Activated naive CD4-positive, alpha-beta T cell treated with anti-CD3 and anti-CD28 coated beads, Interleukin-2, amount 10 ng/mL, durations not matched to agents 7 days and 5 days (primary cell): ENCODE data around the gene SEMA4D.

Source experiments
- CTCF ChIA-PET: fragments of 350-600 bp; sonication (Branson Sonifier 250); formaldehyde crosslinking; loops from one replicate; lab custom pipeline; 2021; ENCODE audit warnings: antibody characterized with exemption; lab: Charles Lee
- DNase-seq: peaks from one replicate; pipeline ENCODE4 v3.0.0-alpha.2; 2020
- H3K27ac Mint-ChIP-seq: one replicate; pipeline ENCODE4 v1.8.0; 2021; ENCODE audit warnings: mild to moderate bottlenecking, moderate library complexity, mixed read lengths
- H3K27me3 Mint-ChIP-seq: one replicate; pipeline ENCODE4 v1.8.0; 2021; ENCODE audit warnings: mild to moderate bottlenecking, mixed read lengths
- H3K36me3 Mint-ChIP-seq: one replicate; pipeline ENCODE4 v1.8.0; 2021; ENCODE audit warnings: mixed read lengths
- H3K4me1 Mint-ChIP-seq: one replicate; pipeline ENCODE4 v1.8.0; 2021; ENCODE audit warnings: mixed read lengths
- H3K4me3 Mint-ChIP-seq: one replicate; pipeline ENCODE4 v1.8.0; 2021; ENCODE audit warnings: mild to moderate bottlenecking, moderate library complexity, mixed read lengths
- H3K9me3 Mint-ChIP-seq: one replicate; pipeline ENCODE4 v1.8.0; 2021; ENCODE audit warnings: mixed read lengths

The SEMA4D gene

GRCh38 chr9:89400403-89401116 lies 97.4 kb downstream of the SEMA4D start:
- H3K36me3 Mint-ChIP-seq, result peaks cover 75% of the 10 kb centered on the region
- H3K4me1 Mint-ChIP-seq, result peaks cover 9% of the 10 kb centered on the region
- H3K27me3 Mint-ChIP-seq, result no peaks in the 10 kb centered on the region
- CTCF ChIA-PET, result no interaction called here
- no peak for DNase-seq
- no peaks in the 10 kb centered on the region for H3K9me3 Mint-ChIP-seq
- peak overlapping the region; percentile 81 for H3K27ac Mint-ChIP-seq
- no peak overlapping the region for H3K4me3 Mint-ChIP-seq

- no peak for DNase-seq
- H3K4me1 Mint-ChIP-seq, result peaks cover 3% of the 10 kb centered on the region
- no peaks in the 10 kb centered on the region for H3K9me3 Mint-ChIP-seq
- H3K4me3 Mint-ChIP-seq, result no peak overlapping the region
- peaks cover 81% of the 10 kb centered on the region for H3K36me3 Mint-ChIP-seq
- CTCF ChIA-PET, result interaction anchor here (1.1 to 2.1 kb wide), 2 partner anchors 12 to 150 kb away, joined by 3 to 5 read pairs; no protein-coding TSS in a partner anchor
- no peak overlapping the region for H3K27ac Mint-ChIP-seq
- no peaks in the 10 kb centered on the region for H3K27me3 Mint-ChIP-seq
Measured at GRCh38 chr9:89398621-89399020, 99.3 kb downstream of the SEMA4D start.

GRCh38 chr9:89397471-89397870 lies 100.4 kb downstream of the SEMA4D start:
- H3K36me3 Mint-ChIP-seq, result peaks cover 85% of the 10 kb centered on the region

GRCh38 chr9:89395931-89396710 lies 101.8 kb downstream of the SEMA4D start:
- H3K27ac Mint-ChIP-seq, result peak overlapping the region; percentile 54

More at GRCh38 chr9:89397471-89397870, 100.4 kb downstream of the SEMA4D start:
- H3K9me3 Mint-ChIP-seq, result no peaks in the 10 kb centered on the region
- H3K27me3 Mint-ChIP-seq, result no peaks in the 10 kb centered on the region
- H3K27ac Mint-ChIP-seq, result peak overlapping the region; percentile 62
- H3K4me3 Mint-ChIP-seq, result no peak overlapping the region
- DNase-seq, result no peak
- CTCF ChIA-PET, result interaction anchor here (2.1 kb wide), 1 partner anchor 151 kb away, joined by 5 read pairs; no protein-coding TSS in a partner anchor
- peaks cover 3% of the 10 kb centered on the region for H3K4me1 Mint-ChIP-seq

GRCh38 chr9:89394412-89394811 lies 103.5 kb downstream of the SEMA4D start:
- H3K9me3 Mint-ChIP-seq, result no peaks in the 10 kb centered on the region
- CTCF ChIA-PET, result no interaction called here
- H3K27ac Mint-ChIP-seq, result peak overlapping the region; percentile 22
- DNase-seq, result no peak
- no peak overlapping the region for H3K4me3 Mint-ChIP-seq
- H3K4me1 Mint-ChIP-seq, result no peaks in the 10 kb centered on the region
- no peaks in the 10 kb centered on the region for H3K27me3 Mint-ChIP-seq
- H3K36me3 Mint-ChIP-seq, result peaks cover 85% of the 10 kb centered on the region

More at GRCh38 chr9:89395931-89396710, 101.8 kb downstream of the SEMA4D start:
- Mint-ChIP-seq H3K36me3 (peaks cover 83% of the 10 kb centered on the region), H3K4me3 (no peak overlapping the region), H3K27me3 (no peaks in the 10 kb centered on the region), H3K4me1 (peaks cover under 1% of the 10 kb centered on the region), H3K9me3 (no peaks in the 10 kb centered on the region)
- DNase-seq, result no peak
- CTCF ChIA-PET, result interaction anchor here (0.6 kb wide), 1 partner anchor 10 kb away, joined by 3 read pairs; no protein-coding TSS in a partner anchor

GRCh38 chr9:89391585-89391984 lies 106.3 kb downstream of the SEMA4D start:
- Mint-ChIP-seq H3K36me3 (peaks cover 86% of the 10 kb centered on the region), H3K27me3 (no peaks in the 10 kb centered on the region), H3K27ac (no peak overlapping the region), H3K4me3 (no peak overlapping the region), H3K4me1 (no peaks in the 10 kb centered on the region), H3K9me3 (no peaks in the 10 kb centered on the region)
- CTCF ChIA-PET, result no interaction called here
- no peak for DNase-seq

- CTCF ChIA-PET, result no interaction called here
Measured at GRCh38 chr9:89390578-89391116, 107.3 kb downstream of the SEMA4D start.

GRCh38 chr9:89390068-89390555 lies 107.8 kb downstream of the SEMA4D start:
- CTCF ChIA-PET, result no interaction called here
- DNase-seq, result no peak
- Mint-ChIP-seq H3K36me3 (peaks cover 87% of the 10 kb centered on the region), H3K27ac (no peak overlapping the region), H3K27me3 (no peaks in the 10 kb centered on the region), H3K4me1 (no peaks in the 10 kb centered on the region), H3K9me3 (no peaks in the 10 kb centered on the region), H3K4me3 (no peak overlapping the region)

More at GRCh38 chr9:89390578-89391116, 107.3 kb downstream of the SEMA4D start:
- no peak overlapping the region for H3K27ac Mint-ChIP-seq
- no peaks in the 10 kb centered on the region for H3K9me3 Mint-ChIP-seq
- no peaks in the 10 kb centered on the region for H3K4me1 Mint-ChIP-seq
- no peak for DNase-seq
- no peak overlapping the region for H3K4me3 Mint-ChIP-seq
- peaks cover 89% of the 10 kb centered on the region for H3K36me3 Mint-ChIP-seq
- H3K27me3 Mint-ChIP-seq, result no peaks in the 10 kb centered on the region

GRCh38 chr9:89388868-89389177 lies 109.1 kb downstream of the SEMA4D start:
- CTCF ChIA-PET, result no interaction called here
- Mint-ChIP-seq H3K27me3 (no peaks in the 10 kb centered on the region), H3K27ac (no peak overlapping the region), H3K4me1 (peaks cover 2% of the 10 kb centered on the region), H3K36me3 (peaks cover 86% of the 10 kb centered on the region), H3K9me3 (no peaks in the 10 kb centered on the region), H3K4me3 (no peak overlapping the region)
- no peak for DNase-seq

GRCh38 chr9:89388084-89388867 lies 109.6 kb downstream of the SEMA4D start:
- no peak for DNase-seq
- H3K9me3 Mint-ChIP-seq, result no peaks in the 10 kb centered on the region

GRCh38 chr9:89387197-89387849 lies 110.6 kb downstream of the SEMA4D start:
- peaks cover 81% of the 10 kb centered on the region for H3K36me3 Mint-ChIP-seq
- CTCF ChIA-PET, result interaction anchor here (0.7 to 0.9 kb wide), 2 partner anchors 16 to 19 kb away, joined by 3 read pairs; no protein-coding TSS in a partner anchor
- H3K4me1 Mint-ChIP-seq, result peaks cover 9% of the 10 kb centered on the region
- no peak for DNase-seq
- no peaks in the 10 kb centered on the region for H3K27me3 Mint-ChIP-seq
- H3K9me3 Mint-ChIP-seq, result no peaks in the 10 kb centered on the region
- H3K27ac Mint-ChIP-seq, result no peak overlapping the region
- H3K4me3 Mint-ChIP-seq, result no peak overlapping the region

More at GRCh38 chr9:89388084-89388867, 109.6 kb downstream of the SEMA4D start:
- CTCF ChIA-PET, result interaction anchor here (0.7 to 0.9 kb wide), 2 partner anchors 15 to 19 kb away, joined by 3 read pairs; no protein-coding TSS in a partner anchor
- Mint-ChIP-seq H3K4me3 (no peak overlapping the region), H3K27ac (no peak overlapping the region), H3K4me1 (peaks cover 4% of the 10 kb centered on the region), H3K27me3 (no peaks in the 10 kb centered on the region), H3K36me3 (peaks cover 84% of the 10 kb centered on the region)

GRCh38 chr9:89386797-89387196 lies 111.1 kb downstream of the SEMA4D start:
- Mint-ChIP-seq H3K4me3 (no peak overlapping the region), H3K36me3 (peaks cover 80% of the 10 kb centered on the region), H3K27me3 (no peaks in the 10 kb centered on the region), H3K27ac (no peak overlapping the region), H3K9me3 (no peaks in the 10 kb centered on the region), H3K4me1 (peaks cover 11% of the 10 kb centered on the region)
- CTCF ChIA-PET, result no interaction called here
- no peak for DNase-seq

GRCh38 chr9:89386206-89386605 lies 111.7 kb downstream of the SEMA4D start:
- Mint-ChIP-seq H3K4me3 (no peak overlapping the region), H3K27me3 (no peaks in the 10 kb centered on the region), H3K36me3 (peaks cover 82% of the 10 kb centered on the region), H3K9me3 (no peaks in the 10 kb centered on the region), H3K27ac (peak overlapping the region; percentile 70), H3K4me1 (peaks cover 16% of the 10 kb centered on the region)
- CTCF ChIA-PET, result interaction anchor here (0.6 to 1.2 kb wide), 2 partner anchors 9 to 163 kb away, joined by 3 to 4 read pairs; no protein-coding TSS in a partner anchor
- no peak for DNase-seq
